HCT116 (cell line): ENCODE measurements around the gene C11orf21. TPM values are rescaled to one million over a fixed set of nuclear protein-coding genes. Genes with fewer than 3 reads are reported as not detected.

Experiments
- ATAC-seq: fragments of 200-7000 bp; cut with Tn5 transposase; 2 replicates; pipeline ENCODE4 v1.9.1; 2020; ENCODE audit warnings: mild to moderate bottlenecking, moderate library complexity
- BruUV-seq: library from RNA; stranded (reverse); fragments of 400-500 nt; replicated peaks from 2 replicates; lab custom pipeline; 2021; lab: Mats Ljungman, UMichigan
- CTCF ChIA-PET: fragments of 300-600 bp; sonication (Branson Sonifier 250); formaldehyde crosslinking; loops from one replicate; lab custom pipeline; 2021; ENCODE audit warnings: antibody characterized with exemption; lab: Charles Lee
- POLR2A ChIA-PET: fragments of 300-600, 350-600 bp; sonication (Branson Sonifier 250); formaldehyde crosslinking; loops from one replicate; lab custom pipeline; 2021; ENCODE audit warnings: antibody characterized with exemption; lab: Charles Lee
- RAD21 ChIA-PET, 2 experiments: fragments of 300-600 bp; sonication (Branson Sonifier 250); formaldehyde crosslinking; loops; one replicate each; lab custom pipeline; 2023; ENCODE audit warnings: low total read pairs in 2 of 2; ENCODE audit not compliant: uncharacterized antibody in 2 of 2, unreplicated experiment in 2 of 2, low non-redundant PET in 1 of 2; lab: Charles Lee
- DNase-seq: peaks from one replicate; pipeline ENCODE4 v3.0.0-alpha.2; 2010; ENCODE audit warnings: low read depth, low spot score
- H2AFZ ChIP-seq: fragments of 200-600 bp; shearing (Covaris generic), sonication (generic); 2 replicates; pipeline ENCODE4 v1.6.1; 2017; ENCODE audit warnings: low read depth, mixed run types, mixed read lengths, antibody characterized with exemption, low read length; ENCODE audit not compliant: poor library complexity, severe bottlenecking
- H3K27ac ChIP-seq: 2 replicates; pipeline ENCODE4 v1.5.1; 2012; ENCODE audit warnings: low read depth, low read length
- H3K27me3 ChIP-seq: fragments of 200-600 bp; sonication (generic); 2 replicates; pipeline ENCODE4 v1.6.1; 2016; ENCODE audit warnings: mixed run types, low read length, mixed read lengths; ENCODE audit not compliant: insufficient read depth
- H3K36me3 ChIP-seq, 2 experiments: fragments of 200-500 bp in 1 of 2; fragments of 200-600 bp in 1 of 2; sonication (Bioruptor generic) in 1 of 2; sonication (generic) in 1 of 2; 2 replicates each; pipeline versions ENCODE4 v1.5.1 to v1.6.1; 2014 to 2016; ENCODE audit warnings: low read length in 2 of 2, inconsistent platforms in 1 of 2, mixed read lengths in 1 of 2, mixed run types in 1 of 2; ENCODE audit not compliant: insufficient read depth in 2 of 2, control insufficient read depth in 1 of 2
- H3K4me1 ChIP-seq, 2 experiments: fragments of 200-600 bp in 1 of 2; sonication (generic) in 1 of 2; 2 replicates each; pipeline versions ENCODE4 v1.5.1 to v1.6.1; 2012 to 2017; ENCODE audit warnings: low read length in 2 of 2, inconsistent platforms in 1 of 2, mild to moderate bottlenecking in 1 of 2, mixed read lengths in 1 of 2, mixed run types in 1 of 2, moderate library complexity in 1 of 2; ENCODE audit not compliant: insufficient read depth in 2 of 2, control insufficient read depth in 1 of 2
- H3K4me2 ChIP-seq: fragments of 200-600 bp; sonication (generic); 2 replicates; pipeline ENCODE4 v1.6.1; 2017; ENCODE audit warnings: mixed run types, low read length, mixed read lengths
- H3K4me3 ChIP-seq, 2 experiments: fragments of 200-600 bp in 1 of 2; sonication (generic) in 1 of 2; replicated peaks in 1 of 2; 2 replicates each; pipeline ENCODE4 v1.5.1; 2011 to 2016; ENCODE audit warnings: low read length in 2 of 2, control low read depth in 1 of 2, low read depth in 1 of 2, mild to moderate bottlenecking in 1 of 2, mixed read lengths in 1 of 2, mixed run types in 1 of 2
- H3K79me2 ChIP-seq: fragments of 200-600 bp; sonication (generic); 2 replicates; pipeline ENCODE4 v1.6.1; 2017; ENCODE audit warnings: mild to moderate bottlenecking, mixed run types, low read length, moderate library complexity, mixed read lengths; ENCODE audit not compliant: insufficient read depth
- H3K9ac ChIP-seq: fragments of 200-600 bp; sonication (generic); 2 replicates; pipeline ENCODE4 v1.6.1; 2016; ENCODE audit warnings: low read length, mixed read lengths
- H3K9me2 ChIP-seq: fragments of 200-600 bp; sonication (generic), shearing (Covaris generic); 2 replicates; pipeline ENCODE4 v1.6.1; 2017; ENCODE audit warnings: mixed run types, mild to moderate bottlenecking, moderate library complexity; ENCODE audit not compliant: insufficient read depth
- H3K9me3 ChIP-seq, 2 experiments: fragments of 200-500 bp in 1 of 2; fragments of 200-600 bp in 1 of 2; sonication (Bioruptor generic) in 1 of 2; sonication (generic) in 1 of 2; 2 replicates each; pipeline ENCODE4 v1.6.1; 2014 to 2017; ENCODE audit warnings: low read length in 2 of 2, mixed read lengths in 2 of 2, inconsistent platforms in 1 of 2, low read depth in 1 of 2, mild to moderate bottlenecking in 1 of 2, mixed run types in 1 of 2, moderate library complexity in 1 of 2; ENCODE audit not compliant: control insufficient read depth in 1 of 2, insufficient read depth in 1 of 2
- H4K20me1 ChIP-seq: fragments of 200-600 bp; sonication (generic), shearing (Covaris generic); 2 replicates; pipeline ENCODE4 v1.6.1; 2017; ENCODE audit warnings: mixed run types, mild to moderate bottlenecking, moderate library complexity; ENCODE audit not compliant: insufficient read depth
- ATF3 ChIP-seq: IDR thresholded peaks from 2 replicates; pipeline ENCODE4 v1.6.1; 2012
- CBX3 ChIP-seq: IDR thresholded peaks from 2 replicates; pipeline ENCODE4 v1.6.1; 2012; ENCODE audit warnings: low read depth
- CEBPB ChIP-seq: IDR thresholded peaks from 2 replicates; pipeline ENCODE4 v1.6.1; 2012; ENCODE audit warnings: low read depth
- EGR1 ChIP-seq: IDR thresholded peaks from 2 replicates; pipeline ENCODE4 v1.6.1; 2012; ENCODE audit warnings: low read depth
- EZH2 ChIP-seq: fragments of 200-600 bp; sonication (generic); IDR thresholded peaks from 2 replicates; pipeline ENCODE4 v1.6.1; 2017; ENCODE audit warnings: antibody characterized with exemption, mixed run types
- EZH2phosphoT487 ChIP-seq: fragments of 200-600 bp; IDR thresholded peaks from 2 replicates; pipeline ENCODE4 v1.6.1; 2018; ENCODE audit warnings: antibody characterized with exemption, borderline replicate concordance
- FOSL1 ChIP-seq: IDR thresholded peaks from 2 replicates; pipeline ENCODE4 v1.6.1; 2012; ENCODE audit warnings: low read depth
- JUND ChIP-seq: IDR thresholded peaks from 2 replicates; pipeline ENCODE4 v1.6.1; 2012
- POLR2AphosphoS5 ChIP-seq: IDR thresholded peaks from 2 replicates; pipeline ENCODE4 v1.6.1; 2011; ENCODE audit warnings: mild to moderate bottlenecking, low read depth, low read length, moderate library complexity
- RAD21 ChIP-seq: IDR thresholded peaks from 2 replicates; pipeline ENCODE4 v1.6.1; 2012; ENCODE audit warnings: low read depth, mild to moderate bottlenecking
- REST ChIP-seq: IDR thresholded peaks from 2 replicates; pipeline ENCODE4 v1.6.1; 2012; ENCODE audit warnings: low read depth
- SP1 ChIP-seq: IDR thresholded peaks from 2 replicates; pipeline ENCODE4 v1.6.1; 2012; ENCODE audit warnings: low read depth
- SRF ChIP-seq: IDR thresholded peaks from 2 replicates; pipeline ENCODE4 v1.6.1; 2012; ENCODE audit warnings: low read depth
- YY1 ChIP-seq: IDR thresholded peaks from 2 replicates; pipeline ENCODE4 v1.6.1; 2011; ENCODE audit warnings: low read length, low read depth, moderate library complexity, mild to moderate bottlenecking; ENCODE audit not compliant: insufficient replicate concordance; ENCODE audit errors: extremely low read depth
- ZFX ChIP-seq: fragments of 450-650 bp; IDR thresholded peaks from 2 replicates; pipeline ENCODE4 v1.6.1; 2017
- ZNF274 ChIP-seq: fragments of 200-500 bp; sonication (Bioruptor generic); IDR thresholded peaks from 2 replicates; pipeline ENCODE4 v1.6.1; 2014; ENCODE audit warnings: mild to moderate bottlenecking, low read depth, low read length, inconsistent platforms
- intact Hi-C: fragments of 100-400 bp; cut with micrococcal nuclease; formaldehyde crosslinking; loops from 2 replicates; pipeline ENCODE4 v1.10.0; 2022
- total RNA-seq: library from RNA; stranded (reverse); gene quantifications from one replicate; pipeline ENCODE4 v1.2.1, GENCODE V29; 2021; ENCODE audit not compliant: unreplicated experiment
- TF ChIP-seq, protein P1 (sequence below), 3 experiments: fragments of 200-600 bp in 1 of 3; sonication (generic) in 1 of 3; IDR thresholded peaks in 2 of 3; conservative IDR thresholded peaks in 1 of 3; 2 replicates each; pipeline ENCODE4 v1.5.1; 2012 to 2017; ENCODE audit warnings: low read depth in 2 of 3, low read length in 2 of 3, antibody characterized with exemption in 1 of 3, borderline replicate concordance in 1 of 3, control low read depth in 1 of 3, mild to moderate bottlenecking in 1 of 3, mixed read lengths in 1 of 3, mixed run types in 1 of 3, moderate library complexity in 1 of 3; ENCODE audit not compliant: insufficient read depth in 1 of 3

C11orf21 gene
- total RNA-seq, 1 experiment from 2014 or later = not detected

DNA sequence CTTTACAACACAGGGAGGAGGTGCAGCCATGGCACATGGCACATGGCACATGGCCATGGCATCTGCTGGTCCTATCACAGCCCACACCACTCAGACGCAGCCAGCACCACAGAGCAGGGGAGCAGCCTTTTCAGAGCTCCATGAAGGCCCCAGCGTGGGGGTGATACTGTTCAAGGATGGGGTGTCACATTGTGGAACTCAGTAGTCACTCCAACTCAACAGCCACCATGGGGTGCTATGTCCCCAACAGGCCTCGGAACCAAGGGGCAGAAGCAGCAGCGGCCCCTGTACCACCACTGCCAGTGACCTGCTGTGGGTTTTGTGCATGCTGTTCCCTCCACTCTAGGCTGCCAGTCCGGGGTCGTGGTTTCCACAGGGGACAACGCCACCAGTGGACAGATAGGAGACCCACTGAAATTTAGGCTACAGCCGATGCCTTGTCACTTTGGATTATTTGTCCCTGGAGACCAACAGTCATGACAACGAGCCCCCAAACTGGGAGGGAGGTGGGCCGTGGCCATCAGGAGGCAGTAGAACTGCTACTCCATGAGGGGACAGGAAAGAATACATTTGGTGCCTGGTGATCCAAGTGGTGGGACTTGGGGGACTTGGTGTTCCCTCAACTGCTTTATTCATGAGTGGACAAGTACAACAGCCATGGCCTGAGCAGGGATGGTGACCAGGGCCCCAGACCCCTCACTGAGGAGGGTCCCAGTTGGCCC is 45.0 kb upstream of the C11orf21 start:
- Histone ChIP-seq H3K9ac (no peak overlapping the region), H3K4me1 (no peaks in the 10 kb centered on the region), H3K4me3 (no peak overlapping the region), H4K20me1 (no peaks in the 10 kb centered on the region), H3K27ac (no peak overlapping the region), H3K9me2 (no peaks in the 10 kb centered on the region), H3K27me3 (peaks cover 3% of the 10 kb centered on the region; the same call in 1 of the 2 replicates), H2AFZ (no peak overlapping the region), H3K9me3 (no peaks in the 10 kb centered on the region), H3K36me3 (no peaks in the 10 kb centered on the region), H3K4me2 (no peak overlapping the region), H3K79me2 (no peaks in the 10 kb centered on the region)
- BruUV-seq = no TSS peak
- CTCF ChIA-PET = no interaction called here
- RAD21 ChIA-PET = no interaction called here
- no peak for ATAC-seq
- POLR2A ChIA-PET = no interaction called here
- TF ChIP-seq EZH2phosphoT487 = no peak
- no peak for TF ChIP-seq CEBPB
- TF ChIP-seq ZNF274 = no peak
- no peak for TF ChIP-seq SRF
- TF ChIP-seq FOSL1 = no peak
- no peak for TF ChIP-seq REST
- TF ChIP-seq EZH2 = no peak
- TF ChIP-seq EGR1 = no peak
- TF ChIP-seq JUND = no peak
- TF ChIP-seq, protein P1, sequence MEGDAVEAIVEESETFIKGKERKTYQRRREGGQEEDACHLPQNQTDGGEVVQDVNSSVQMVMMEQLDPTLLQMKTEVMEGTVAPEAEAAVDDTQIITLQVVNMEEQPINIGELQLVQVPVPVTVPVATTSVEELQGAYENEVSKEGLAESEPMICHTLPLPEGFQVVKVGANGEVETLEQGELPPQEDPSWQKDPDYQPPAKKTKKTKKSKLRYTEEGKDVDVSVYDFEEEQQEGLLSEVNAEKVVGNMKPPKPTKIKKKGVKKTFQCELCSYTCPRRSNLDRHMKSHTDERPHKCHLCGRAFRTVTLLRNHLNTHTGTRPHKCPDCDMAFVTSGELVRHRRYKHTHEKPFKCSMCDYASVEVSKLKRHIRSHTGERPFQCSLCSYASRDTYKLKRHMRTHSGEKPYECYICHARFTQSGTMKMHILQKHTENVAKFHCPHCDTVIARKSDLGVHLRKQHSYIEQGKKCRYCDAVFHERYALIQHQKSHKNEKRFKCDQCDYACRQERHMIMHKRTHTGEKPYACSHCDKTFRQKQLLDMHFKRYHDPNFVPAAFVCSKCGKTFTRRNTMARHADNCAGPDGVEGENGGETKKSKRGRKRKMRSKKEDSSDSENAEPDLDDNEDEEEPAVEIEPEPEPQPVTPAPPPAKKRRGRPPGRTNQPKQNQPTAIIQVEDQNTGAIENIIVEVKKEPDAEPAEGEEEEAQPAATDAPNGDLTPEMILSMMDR (IDR thresholded peaks at IDR 0.05 in 2 of 3, conservative IDR thresholded peaks at IDR 0.05 in 1 of 3; ENCODE audit: borderline replicate concordance in 1 of 3, insufficient read depth in 1 of 3, low read depth in 2 of 3, low read length in 2 of 3) = no peak
- no peak for TF ChIP-seq SP1
- TF ChIP-seq POLR2AphosphoS5 = no peak
- no peak for TF ChIP-seq CBX3
- TF ChIP-seq ATF3 = no peak
- TF ChIP-seq ZFX = no peak
- TF ChIP-seq YY1 = no peak
- TF ChIP-seq RAD21 = no peak
- no peak for DNase-seq
- intact Hi-C loops = no loop called here
